HAP-1 (cell line): ENCODE results near the gene CDKN2AIPNL.

ENCODE experiments used
- DNase-seq, 2 experiments: peaks; one replicate each; pipeline ENCODE4 v3.0.0-alpha.2; 2016 to 2020; ENCODE audit warnings: low spot score in 2 of 2
- H3K27me3 ChIP-seq: fragments of 250-450 bp; sonication (Bioruptor Pico); 2 replicates; pipeline ENCODE4 v1.5.1; 2020; ENCODE audit warnings: low read depth, mild to moderate bottlenecking, moderate library complexity
- H3K36me3 ChIP-seq: fragments of 250-450 bp; sonication (Bioruptor Pico); replicated peaks from 2 replicates; pipeline ENCODE4 v1.5.1; 2020; ENCODE audit warnings: mild to moderate bottlenecking
- H3K4me1 ChIP-seq: fragments of 250-450 bp; sonication (Bioruptor Pico); 2 replicates; pipeline ENCODE4 v1.5.1; 2020; ENCODE audit warnings: mild to moderate bottlenecking
- H3K4me3 ChIP-seq: fragments of 250-450 bp; sonication (Bioruptor Pico); 2 replicates; pipeline ENCODE4 v1.5.1; 2020; ENCODE audit warnings: mild to moderate bottlenecking, moderate library complexity
- H3K9me3 ChIP-seq: fragments of 250-450 bp; sonication (Bioruptor Pico); 2 replicates; pipeline ENCODE4 v1.5.1; 2020; ENCODE audit warnings: mild to moderate bottlenecking, moderate library complexity
- in situ Hi-C: fragments of 300-500 bp; cut with MboI; formaldehyde crosslinking; loops from 3 replicates; pipeline ENCODE4 v1.14.3; 2020; ENCODE audit warnings: low sequenced_read_pairs, inconsistent platforms, mixed read lengths

Gene CDKN2AIPNL

DNA sequence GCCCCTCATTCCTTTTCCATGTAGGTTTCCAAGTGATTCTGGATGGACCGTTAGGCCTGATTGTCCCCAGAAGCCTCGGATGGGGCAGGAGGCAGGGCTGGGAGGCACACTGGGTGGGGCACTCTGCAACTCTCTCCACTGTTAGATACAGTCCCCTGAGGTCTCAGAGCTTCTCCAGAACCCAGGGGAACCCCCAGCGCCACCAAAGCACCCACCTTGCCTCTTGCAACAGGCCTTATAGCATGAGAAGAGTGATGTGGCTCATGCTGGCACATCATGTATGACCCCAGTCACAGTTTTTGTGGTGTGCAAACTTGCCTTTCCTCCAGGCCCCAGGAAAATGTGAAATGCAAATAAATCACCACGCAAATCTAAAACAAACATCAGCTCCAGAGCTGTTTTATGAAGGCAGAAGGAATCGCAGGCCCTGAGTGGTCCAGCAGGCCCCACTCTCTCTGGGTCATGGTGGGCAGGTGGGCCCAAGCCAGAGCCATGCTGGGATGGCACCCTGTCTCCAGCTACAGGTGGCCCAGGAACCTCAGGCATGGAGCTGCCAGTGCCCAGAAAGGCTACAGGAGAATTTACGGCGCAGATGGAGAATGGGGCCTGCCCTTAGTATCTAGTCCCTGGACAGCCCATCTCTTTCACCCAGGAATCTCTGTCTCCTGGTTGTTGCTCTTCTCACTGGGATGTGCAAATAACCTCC is 36.3 kb upstream of the CDKN2AIPNL start:
- no peak for DNase-seq
- no peaks in the 10 kb centered on the region for H3K27me3 ChIP-seq
- H3K9me3 ChIP-seq = no peaks in the 10 kb centered on the region
- no peaks in the 10 kb centered on the region for H3K4me1 ChIP-seq
- in situ Hi-C loops = no loop called here
- H3K36me3 ChIP-seq = no peaks in the 10 kb centered on the region
- no peak overlapping the region for H3K4me3 ChIP-seq

DNA sequence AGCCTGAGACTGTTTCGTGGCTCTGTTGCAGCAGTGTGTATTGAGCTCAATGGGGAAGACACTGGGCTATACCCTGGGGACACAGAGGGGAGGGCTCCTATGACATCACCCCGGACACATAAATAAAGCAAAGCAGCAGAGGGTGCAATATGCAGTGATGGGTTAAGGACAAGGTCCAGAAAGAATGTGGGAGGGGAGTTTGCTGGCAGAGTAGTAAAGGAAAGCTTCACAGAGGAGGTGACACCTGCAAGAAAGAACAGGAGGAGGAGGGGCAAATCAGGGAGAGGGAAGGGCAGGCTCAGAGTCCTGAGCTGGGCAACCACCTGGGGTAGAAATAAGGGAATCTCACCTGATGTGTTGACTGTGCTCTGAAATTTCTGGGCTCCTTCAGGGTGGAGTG is 35.3 kb upstream of the CDKN2AIPNL start:
- Histone ChIP-seq H3K9me3 (no peaks in the 10 kb centered on the region), H3K4me3 (no peak overlapping the region), H3K27me3 (no peaks in the 10 kb centered on the region), H3K4me1 (no peaks in the 10 kb centered on the region), H3K36me3 (no peaks in the 10 kb centered on the region)
- DNase-seq = no peak
- in situ Hi-C loops = no loop called here

DNA sequence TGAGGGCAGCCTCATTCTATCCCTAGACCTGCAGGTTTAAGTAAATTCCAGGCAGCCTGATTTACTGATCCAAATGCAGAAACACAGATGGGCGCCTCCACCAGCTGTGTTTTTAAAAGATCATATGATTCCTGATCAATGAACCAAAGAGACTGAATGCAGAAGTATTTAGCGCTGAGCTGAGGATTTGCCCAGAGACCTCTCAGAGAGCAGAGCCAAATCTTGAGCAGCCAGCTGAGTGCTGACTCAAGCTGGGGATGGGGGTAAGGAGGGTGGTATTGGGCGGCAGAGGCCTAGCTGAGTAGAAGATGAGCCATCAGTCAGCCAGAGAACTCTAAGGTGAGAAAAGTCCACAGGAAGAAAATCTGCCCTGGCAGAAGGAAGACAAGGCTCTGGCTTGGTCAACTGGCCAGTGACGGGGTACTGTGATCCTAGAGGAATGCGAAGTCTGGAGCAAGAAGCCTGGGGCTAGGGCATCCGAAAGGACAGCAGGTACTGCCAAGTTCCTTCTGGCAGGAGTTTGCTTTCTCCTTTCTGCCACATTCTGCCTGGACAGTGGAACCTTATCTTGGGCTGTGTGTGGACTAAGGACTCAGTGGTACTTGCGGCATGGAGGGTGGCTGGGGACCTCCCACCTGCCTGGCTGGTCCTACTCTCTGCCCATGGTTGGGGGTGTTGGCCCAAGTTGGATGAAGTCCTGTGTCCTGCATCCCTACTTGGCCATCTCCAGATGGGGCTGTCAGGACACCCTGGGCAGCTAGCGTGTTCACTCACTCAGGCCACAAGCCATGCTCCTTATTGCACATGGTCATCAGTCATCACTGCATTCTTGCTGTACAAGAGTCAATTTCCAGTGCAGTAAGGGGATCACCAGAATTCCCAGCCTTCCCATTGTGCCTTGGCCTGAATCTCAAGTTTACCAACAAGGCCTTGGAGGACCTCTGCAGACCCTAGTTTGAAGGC is 34.5 kb upstream of the CDKN2AIPNL start:
- H3K27me3 ChIP-seq = no peaks in the 10 kb centered on the region
- H3K36me3 ChIP-seq = no peaks in the 10 kb centered on the region
- in situ Hi-C loops = no loop called here
- DNase-seq = no peak
- no peaks in the 10 kb centered on the region for H3K4me1 ChIP-seq
- H3K9me3 ChIP-seq = no peaks in the 10 kb centered on the region
- no peak overlapping the region for H3K4me3 ChIP-seq

DNA sequence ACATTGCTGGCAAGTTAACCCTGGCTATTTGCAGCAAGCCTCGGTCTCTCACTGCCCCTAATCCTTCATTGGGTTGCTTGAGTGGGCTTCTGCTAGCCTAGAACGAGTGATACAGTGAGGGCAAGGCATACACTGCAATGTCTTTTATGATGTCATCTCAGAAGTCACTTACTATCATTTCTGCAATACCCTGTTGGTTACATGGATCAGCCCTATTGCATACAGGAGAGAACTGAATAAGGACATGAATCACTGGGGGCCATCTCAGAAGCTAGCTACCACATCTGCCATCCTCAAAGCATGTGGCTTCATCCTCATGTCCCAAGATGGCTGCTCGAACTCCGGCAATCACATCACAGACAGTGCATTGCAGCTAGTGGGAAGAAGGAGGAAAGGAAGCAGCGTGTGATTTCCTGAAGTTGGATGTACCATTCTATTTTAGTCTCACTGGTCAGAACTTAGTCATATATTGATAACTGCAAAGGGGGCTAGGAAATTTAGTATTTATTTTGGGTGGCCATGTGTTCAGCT is 33.3 kb upstream of the CDKN2AIPNL start:
- H3K27me3 ChIP-seq = no peaks in the 10 kb centered on the region
- H3K36me3 ChIP-seq = no peaks in the 10 kb centered on the region
- H3K9me3 ChIP-seq = no peaks in the 10 kb centered on the region
- in situ Hi-C loops = no loop called here
- DNase-seq = no peak
- H3K4me3 ChIP-seq = no peak overlapping the region
- peaks cover 3% of the 10 kb centered on the region; the same call in 1 of the 2 replicates for H3K4me1 ChIP-seq

DNA sequence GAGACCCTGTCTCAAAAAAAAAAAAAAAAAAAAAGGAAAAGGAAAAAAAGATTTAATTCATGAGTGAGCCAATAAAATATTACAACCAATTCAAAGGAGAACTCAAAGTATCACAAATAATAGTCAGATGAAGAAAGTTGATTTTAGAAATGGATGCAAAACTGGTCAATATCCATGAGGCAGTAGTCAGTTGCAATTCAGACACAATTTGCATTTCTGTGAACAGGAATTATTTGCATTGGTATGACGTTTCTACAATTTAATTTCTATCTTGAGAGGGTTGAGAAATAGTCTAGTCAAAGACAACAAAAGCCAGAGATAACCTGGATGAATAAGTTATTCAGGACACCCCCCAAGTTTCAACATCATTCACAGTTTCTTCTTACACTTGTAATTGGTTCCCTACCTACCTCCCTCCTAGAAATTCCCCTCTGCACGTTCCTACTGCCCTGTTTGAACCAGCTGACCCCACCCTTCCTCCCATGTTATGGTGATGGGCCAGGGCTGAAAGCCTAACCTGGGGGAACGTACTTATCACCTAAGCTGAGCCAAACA is 28.6 kb upstream of the CDKN2AIPNL start:
- no peak for DNase-seq
- Histone ChIP-seq H3K4me3 (no peak overlapping the region), H3K36me3 (no peaks in the 10 kb centered on the region), H3K9me3 (no peaks in the 10 kb centered on the region), H3K4me1 (peaks cover 3% of the 10 kb centered on the region; the same call in 1 of the 2 replicates), H3K27me3 (no peaks in the 10 kb centered on the region)
- in situ Hi-C loops = no loop called here

DNA sequence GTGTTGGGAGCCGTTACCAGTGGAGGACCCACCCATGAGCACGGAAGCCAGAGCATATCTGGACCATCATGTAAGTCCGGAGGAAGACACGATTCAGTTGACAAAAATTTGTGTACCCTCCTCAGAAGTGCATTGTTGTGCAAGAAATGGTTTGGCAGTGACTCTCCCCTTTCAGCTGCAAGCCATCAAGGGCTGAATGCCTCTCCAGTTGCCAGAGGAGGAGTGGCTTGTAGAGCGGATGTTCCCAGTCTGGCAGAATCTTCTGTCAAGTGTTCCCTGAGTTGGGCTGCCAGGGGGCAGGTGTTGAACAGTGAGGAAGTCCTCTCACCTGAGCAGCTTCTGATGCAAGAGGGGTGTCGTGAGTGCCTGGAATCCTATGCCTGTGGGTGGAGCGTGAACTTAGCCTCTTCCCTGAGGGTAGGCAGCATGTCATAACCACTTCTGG is 27.6 kb upstream of the CDKN2AIPNL start:
- DNase-seq = no peak
- in situ Hi-C loops = no loop called here
- Histone ChIP-seq H3K36me3 (no peaks in the 10 kb centered on the region), H3K4me3 (no peak overlapping the region), H3K4me1 (peaks cover 3% of the 10 kb centered on the region; the same call in 1 of the 2 replicates), H3K27me3 (no peaks in the 10 kb centered on the region), H3K9me3 (no peaks in the 10 kb centered on the region)

DNA sequence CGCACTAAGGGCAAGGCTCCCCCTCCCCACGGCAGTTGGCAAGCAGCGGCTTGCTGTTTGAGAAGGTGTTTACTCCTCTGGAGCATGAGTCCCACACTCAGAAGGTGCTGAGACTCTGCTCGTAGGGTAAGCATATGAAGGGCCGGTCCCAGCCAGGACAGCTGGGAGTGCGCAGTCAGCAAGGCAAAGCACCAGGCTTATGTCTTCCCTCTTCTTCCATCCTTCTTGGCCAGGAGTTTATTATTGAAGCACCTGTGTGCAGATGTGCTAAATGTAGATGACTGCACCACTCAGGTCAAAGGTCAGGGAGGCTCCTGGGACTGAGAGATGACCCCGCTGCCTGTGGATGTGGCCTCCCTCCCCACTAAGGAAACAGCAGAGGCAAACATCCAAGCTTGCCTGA is 27.0 kb upstream of the CDKN2AIPNL start:
- H3K4me3 ChIP-seq = no peak overlapping the region
- in situ Hi-C loops = no loop called here
- no peak for DNase-seq

DNA sequence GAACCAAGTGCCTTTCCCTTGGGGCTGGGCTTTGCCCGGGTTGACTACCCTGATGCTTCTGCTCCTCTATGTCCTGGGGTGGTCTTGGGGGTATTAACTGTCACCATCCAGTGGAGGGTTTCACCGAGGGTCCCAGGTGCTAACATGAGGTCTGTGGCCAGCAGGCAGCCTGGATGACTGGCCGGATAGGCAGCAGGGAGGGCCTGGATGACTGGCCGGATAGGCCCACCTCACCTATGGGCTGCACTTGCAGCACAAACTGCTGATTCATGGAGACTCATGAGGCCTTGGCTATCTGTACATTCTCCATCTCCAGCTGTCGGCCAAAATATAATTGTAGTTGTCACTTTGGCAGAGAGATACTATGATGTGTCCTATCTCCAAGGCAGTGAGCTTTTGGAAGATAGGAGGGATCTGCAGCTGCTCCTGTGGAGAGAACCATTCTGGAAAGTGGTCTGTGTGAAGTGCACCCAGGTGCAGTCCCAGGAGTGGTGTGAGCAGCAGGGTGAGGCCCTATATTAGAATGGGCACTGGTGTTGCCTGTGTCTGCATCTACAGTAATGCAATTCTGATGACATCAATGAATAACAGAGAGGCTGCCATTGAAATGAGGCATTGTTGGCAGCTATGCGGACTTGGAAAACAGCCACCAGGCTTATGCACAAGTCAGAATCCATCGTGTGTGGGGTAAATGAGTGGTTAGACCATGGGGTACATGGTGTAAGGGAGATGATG is 26.3 kb upstream of the CDKN2AIPNL start:
- Histone ChIP-seq H3K9me3 (no peaks in the 10 kb centered on the region), H3K4me1 (peaks cover 3% of the 10 kb centered on the region; the same call in 1 of the 2 replicates), H3K27me3 (no peaks in the 10 kb centered on the region), H3K4me3 (no peak overlapping the region), H3K36me3 (no peaks in the 10 kb centered on the region)
- DNase-seq = no peak
- in situ Hi-C loops = no loop called here

More for the DNA sequence above, 27.0 kb upstream of the CDKN2AIPNL start:
- H3K36me3 ChIP-seq = no peaks in the 10 kb centered on the region
- peaks cover 3% of the 10 kb centered on the region; the same call in 1 of the 2 replicates for H3K4me1 ChIP-seq
- H3K27me3 ChIP-seq = no peaks in the 10 kb centered on the region
- no peaks in the 10 kb centered on the region for H3K9me3 ChIP-seq

DNA sequence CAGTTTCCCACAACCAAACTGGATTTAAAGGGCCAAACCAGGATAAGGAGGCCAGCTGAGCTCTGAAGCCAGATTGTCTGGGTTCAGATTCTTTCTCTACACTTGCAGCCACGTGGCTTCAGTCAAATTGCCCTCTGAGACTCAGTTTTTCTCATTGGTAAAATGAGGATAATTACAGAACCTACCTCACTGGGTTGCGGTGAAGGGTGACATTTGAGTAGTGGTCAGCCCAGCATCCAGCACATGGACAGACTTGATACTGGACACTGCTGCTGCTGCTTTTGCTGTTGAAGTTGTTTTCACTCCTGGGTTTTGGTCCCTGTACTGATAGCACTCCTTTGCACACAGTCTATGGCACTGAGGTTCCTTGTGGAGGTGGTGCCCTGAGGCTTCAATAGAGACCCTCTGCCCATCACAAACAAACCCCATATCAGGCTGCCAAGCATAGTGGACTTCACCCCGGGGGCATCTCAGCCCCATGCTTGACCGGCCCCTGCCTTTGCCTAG is 25.7 kb upstream of the CDKN2AIPNL start:
- Histone ChIP-seq H3K4me1 (peaks cover 3% of the 10 kb centered on the region; the same call in 1 of the 2 replicates), H3K27me3 (no peaks in the 10 kb centered on the region), H3K4me3 (no peak overlapping the region), H3K36me3 (no peaks in the 10 kb centered on the region), H3K9me3 (no peaks in the 10 kb centered on the region)
- DNase-seq = no peak
- in situ Hi-C loops = no loop called here

DNA sequence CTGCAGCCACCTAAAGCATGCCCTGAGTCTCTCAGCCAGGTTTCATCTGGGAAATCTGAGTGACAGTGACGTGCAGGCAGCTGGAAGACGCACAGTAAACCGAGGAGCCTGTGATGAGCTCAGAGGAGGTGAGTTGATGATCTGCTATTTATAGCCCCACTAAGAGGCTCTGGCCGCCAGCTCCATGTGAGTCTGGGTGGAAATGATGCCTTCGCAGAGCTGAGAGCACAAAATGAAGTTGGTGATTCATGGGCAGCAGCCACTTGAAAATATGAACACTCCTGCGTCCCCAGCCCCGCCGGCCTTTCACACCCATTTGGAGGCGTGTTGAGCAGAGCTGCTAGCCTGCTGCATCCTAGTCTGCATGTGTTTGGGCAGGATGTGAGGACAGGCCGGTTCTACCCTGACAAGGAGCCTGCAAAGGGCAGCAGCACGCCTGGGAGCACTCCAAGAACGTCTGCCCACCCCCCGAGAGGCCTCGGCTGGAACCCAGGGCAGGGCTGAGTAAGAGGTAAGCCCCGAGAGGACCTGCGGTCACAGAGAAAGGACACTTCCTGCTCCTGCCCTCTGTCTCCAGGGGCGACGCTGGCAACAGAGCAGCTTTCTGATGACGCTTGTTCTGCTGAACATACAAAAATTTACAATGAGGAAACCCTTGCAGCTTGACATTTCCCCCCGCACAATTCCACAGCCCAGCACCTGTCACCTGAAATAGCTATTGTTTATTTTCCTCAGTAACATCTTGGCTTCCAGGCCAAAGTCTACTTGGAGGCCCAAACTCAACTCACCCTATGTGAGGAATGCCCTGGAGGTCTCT is 25.1 kb upstream of the CDKN2AIPNL start:
- H3K4me1 ChIP-seq = peaks cover 3% of the 10 kb centered on the region; the same call in 1 of the 2 replicates
- peaks cover 5% of the 10 kb centered on the region for H3K27me3 ChIP-seq
- in situ Hi-C loops = no loop called here
- H3K36me3 ChIP-seq = no peaks in the 10 kb centered on the region
- no peaks in the 10 kb centered on the region for H3K9me3 ChIP-seq
- DNase-seq = no peak
- no peak overlapping the region for H3K4me3 ChIP-seq

DNA sequence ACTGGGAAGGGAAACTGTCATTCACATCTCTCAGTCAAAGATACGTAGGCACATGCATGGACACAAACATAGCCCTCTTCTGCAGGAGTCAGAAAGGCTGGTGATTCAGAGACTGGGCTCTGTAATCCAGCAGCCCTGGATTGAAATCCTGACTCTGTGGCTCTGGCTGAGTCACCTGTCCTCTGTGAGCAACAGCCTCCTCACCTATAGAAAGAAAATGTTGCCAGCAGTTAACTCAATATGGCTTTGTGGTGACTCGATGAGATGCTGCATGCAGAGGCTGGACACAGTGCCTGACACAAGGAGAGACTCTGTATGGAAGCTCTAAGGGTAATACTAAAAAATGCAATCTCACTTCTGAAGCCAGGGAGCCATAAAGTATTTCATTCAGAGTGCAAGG is 23.9 kb upstream of the CDKN2AIPNL start:
- H3K4me1 ChIP-seq = peaks cover 3% of the 10 kb centered on the region; the same call in 1 of the 2 replicates
- peaks cover 16% of the 10 kb centered on the region for H3K27me3 ChIP-seq
- in situ Hi-C loops = no loop called here
- DNase-seq = no peak
- no peaks in the 10 kb centered on the region for H3K9me3 ChIP-seq
- no peak overlapping the region for H3K4me3 ChIP-seq
- H3K36me3 ChIP-seq = no peaks in the 10 kb centered on the region

DNA sequence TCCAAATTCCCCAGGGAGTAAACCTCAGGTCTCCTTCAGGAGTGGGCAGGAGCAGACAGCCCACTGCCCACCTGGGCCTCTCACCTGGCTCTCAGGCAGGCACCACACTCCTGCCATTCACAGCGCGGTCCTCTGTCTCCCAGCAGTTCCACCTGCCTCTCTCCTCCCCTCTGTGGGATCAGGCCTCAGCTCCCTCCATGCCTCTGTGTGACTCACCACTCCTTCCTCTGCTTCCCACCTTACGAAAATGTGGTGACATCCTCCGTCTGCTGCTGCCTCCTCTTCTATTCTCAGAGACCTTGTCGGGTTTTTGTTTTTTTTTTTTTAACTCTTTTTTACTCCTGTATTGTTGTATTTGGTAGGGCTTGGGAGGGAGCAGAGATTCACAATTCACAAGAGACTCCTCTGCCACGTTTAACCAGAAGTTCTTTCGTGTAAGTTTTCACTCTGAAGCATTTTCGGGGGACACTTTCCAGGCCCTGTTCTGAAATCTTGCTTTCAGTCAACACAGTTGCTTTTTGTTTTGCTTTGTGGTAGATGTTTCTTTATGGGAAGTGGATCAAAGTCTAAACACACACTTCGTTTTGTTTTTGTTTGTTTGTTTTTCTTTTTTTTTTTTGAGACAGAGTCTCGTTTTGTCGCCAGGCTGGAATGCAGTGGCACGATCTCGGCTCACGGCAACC is 21.1 kb upstream of the CDKN2AIPNL start:
- H3K4me3 ChIP-seq = no peak overlapping the region
- in situ Hi-C loops = no loop called here
- H3K4me1 ChIP-seq = peaks cover 7% of the 10 kb centered on the region
- no peak for DNase-seq
- no peaks in the 10 kb centered on the region for H3K36me3 ChIP-seq
- H3K27me3 ChIP-seq = peaks cover 40% of the 10 kb centered on the region
- H3K9me3 ChIP-seq = no peaks in the 10 kb centered on the region
